ENCODE measurements around the gene CHAC1.

Gene CHAC1

GRCh38 chr15:40925495-40925862 is 27.8 kb upstream of the CHAC1 start:
- no peak for DNase-seq

DNA sequence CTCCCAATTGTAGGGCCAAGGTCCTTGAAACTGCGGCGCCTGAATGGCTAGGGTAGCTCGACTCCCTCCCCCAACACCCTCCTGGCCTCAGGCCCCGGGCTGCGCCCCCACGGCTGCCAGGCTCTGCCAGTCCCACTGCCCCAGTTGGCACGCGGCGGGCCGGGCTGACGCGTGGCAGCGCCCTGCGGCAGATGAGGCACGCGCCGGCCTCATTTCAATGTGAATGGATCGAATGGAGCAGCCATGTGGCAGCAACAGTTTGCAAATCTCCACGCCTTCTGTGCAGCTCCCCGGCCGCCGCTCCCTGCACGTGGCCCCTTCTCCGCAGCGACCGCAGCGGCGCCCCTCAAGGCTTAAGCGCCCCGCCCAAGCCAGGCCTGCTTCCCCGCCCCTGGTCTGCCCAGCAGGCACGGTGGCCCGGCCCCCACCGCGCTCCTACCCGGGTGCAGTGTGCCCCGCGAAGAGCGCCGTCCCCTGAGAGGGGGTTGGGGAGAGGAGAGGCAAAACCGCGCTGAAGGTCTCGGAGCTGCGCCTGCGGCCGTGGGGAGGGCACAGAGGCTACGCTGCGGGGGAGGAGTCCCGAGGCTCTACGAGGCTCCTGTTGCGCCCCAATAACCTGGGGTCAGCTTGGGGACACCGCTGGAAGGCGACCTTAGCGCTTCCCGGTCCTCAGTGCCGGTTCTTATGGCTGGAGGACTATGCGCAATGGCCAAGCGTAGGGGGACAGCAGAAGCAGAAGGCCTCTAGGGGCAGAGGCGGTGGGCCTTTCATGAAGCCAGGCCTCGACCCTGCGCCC is 27.2 kb upstream of the CHAC1 start:
- no peak for DNase-seq

- no peak for DNase-seq
Observed at GRCh38 chr15:40926659-40927494, 26.4 kb upstream of the CHAC1 start.

DNA sequence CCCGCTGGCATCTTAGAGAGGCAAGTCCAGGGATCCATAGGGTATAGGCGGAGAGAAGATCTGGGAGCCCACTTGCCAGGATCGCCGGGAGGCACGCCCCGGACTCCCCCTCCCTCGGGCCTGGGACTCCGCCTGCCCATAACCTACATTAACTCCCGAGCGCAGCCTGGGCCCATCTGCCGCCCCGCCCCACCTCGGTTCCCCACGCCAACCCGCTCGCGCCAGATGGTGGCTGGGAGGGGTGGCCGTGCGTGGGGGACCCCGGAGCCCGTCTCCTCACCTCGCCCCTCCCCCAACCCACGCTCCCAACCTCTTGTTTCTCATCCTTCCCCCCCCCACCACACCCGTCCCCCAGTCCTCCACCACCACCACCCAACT is 25.8 kb upstream of the CHAC1 start:
- no peak for DNase-seq

GRCh38 chr15:40927873-40928806 is 25.1 kb upstream of the CHAC1 start:
- DNase-seq, result no peak

GRCh38 chr15:40928821-40929659 is 24.2 kb upstream of the CHAC1 start, which contains the start of gene DLL4:
DLL4 (plus strand) TSS chr15:40929340; CDS start chr15:40929669, 329 bp downstream.
- no peak for DNase-seq

DNA sequence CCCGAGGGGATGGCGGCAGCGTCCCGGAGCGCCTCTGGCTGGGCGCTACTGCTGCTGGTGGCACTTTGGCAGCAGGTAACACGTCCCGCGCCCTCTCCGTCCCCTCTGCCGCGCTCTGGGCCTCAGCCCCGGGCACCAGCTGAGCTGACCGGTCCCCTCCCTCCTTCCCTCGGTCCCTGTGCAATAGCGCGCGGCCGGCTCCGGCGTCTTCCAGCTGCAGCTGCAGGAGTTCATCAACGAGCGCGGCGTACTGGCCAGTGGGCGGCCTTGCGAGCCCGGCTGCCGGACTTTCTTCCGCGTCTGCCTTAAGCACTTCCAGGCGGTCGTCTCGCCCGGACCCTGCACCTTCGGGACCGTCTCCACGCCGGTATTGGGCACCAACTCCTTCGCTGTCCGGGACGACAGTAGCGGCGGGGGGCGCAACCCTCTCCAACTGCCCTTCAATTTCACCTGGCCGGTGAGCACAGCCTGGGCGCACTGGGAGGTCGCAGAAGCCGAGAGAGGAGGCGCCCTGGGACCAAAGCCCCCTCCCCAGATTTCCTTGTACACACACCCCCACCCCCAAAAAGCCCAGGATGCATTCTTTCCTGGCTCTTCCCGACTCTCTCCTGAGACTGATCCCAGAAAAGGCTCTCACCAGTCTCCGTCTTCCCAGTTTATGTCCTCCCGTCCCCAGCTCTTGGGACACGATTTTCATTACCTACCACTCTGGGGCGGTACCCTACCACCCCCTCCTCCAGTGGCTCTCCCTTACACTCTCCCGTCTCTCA is 23.4 kb upstream of the CHAC1 start:
- DNase-seq, result no peak

GRCh38 chr15:40930430-40931299 is 22.6 kb upstream of the CHAC1 start:
- DNase-seq, result no peak

- no peak for DNase-seq
Observed at GRCh38 chr15:40931300-40932142, 21.8 kb upstream of the CHAC1 start.

- no peak for DNase-seq
Observed at GRCh38 chr15:40932156-40932555, 21.1 kb upstream of the CHAC1 start.

DNA sequence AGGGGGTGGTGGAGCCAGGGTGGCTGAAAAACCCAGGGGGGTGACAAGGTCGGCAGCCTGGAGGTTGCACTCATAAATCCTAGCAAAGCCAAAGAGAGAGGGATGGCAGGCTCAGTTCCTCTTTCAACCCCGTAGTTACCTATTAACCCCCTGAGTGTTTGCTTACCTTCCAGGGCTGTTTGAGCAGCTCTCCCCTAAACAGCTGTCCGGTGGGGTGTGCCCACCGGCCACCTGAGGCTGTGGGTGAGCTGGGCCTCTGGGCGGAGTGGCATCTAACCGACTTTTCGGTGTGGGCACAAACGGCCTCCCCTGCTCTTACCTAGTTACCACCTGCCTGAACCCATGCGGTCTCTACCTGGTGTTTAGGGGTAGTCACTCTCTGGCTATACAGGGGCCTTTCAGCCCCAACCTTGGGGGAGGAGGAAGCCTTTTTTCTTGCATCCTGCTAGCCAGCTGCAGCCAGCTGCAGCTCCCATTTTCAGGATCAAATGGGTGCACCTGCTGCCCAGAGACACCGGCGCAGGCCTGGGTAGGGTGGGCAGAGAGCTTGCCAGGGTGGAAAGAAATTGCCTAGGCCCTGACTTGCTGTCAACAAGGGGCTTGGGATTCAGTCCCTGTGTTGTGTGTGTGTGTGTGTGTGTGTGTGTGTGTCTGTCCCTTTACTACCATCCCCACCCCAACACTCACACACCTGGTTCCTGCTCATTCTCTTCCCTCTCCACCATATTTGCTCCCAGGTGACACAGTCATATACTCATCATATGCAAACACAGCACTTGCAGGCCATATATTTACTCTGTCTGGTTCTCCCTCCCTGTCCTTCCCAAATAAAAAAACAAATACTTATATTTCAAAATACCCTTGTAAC is 20.4 kb upstream of the CHAC1 start:
- DNase-seq, result no peak

DNA sequence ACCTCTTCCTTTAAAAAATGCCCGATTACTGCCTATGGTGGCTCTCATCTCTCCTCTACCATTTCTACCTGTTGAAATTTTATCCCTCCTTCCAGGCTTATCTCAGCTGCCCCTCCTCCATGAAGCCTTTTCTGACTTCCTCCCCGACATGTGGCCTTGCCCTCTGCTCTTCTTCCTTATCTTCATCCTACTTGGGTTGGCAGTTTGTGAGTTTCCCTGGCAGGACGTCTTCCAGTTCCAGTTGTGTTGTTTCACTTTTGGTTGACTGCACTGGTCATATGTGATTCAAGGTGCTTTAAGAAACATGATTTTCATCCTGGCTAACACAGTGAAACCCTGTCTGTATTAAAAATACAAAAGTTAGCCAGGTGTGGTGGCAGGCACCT is 19.8 kb upstream of the CHAC1 start:
- no peak for DNase-seq

DNA sequence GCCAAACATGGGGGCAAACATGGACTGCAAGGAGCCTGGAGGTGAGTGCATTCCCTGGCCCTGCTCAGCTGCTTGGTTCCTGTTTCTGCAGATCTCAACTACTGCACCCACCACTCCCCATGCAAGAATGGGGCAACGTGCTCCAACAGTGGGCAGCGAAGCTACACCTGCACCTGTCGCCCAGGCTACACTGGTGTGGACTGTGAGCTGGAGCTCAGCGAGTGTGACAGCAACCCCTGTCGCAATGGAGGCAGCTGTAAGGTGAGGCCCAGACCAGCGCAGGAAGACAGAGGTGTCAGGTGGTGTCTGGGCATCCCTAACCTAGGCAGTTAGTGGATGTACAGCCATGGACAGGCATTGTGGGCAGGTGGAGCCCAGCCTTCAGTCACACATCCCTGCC is 18.8 kb upstream of the CHAC1 start:
- no peak for DNase-seq

GRCh38 chr15:40936234-40936708 is 17.0 kb upstream of the CHAC1 start:
- no peak for DNase-seq

- no peak for DNase-seq
Observed at GRCh38 chr15:40936709-40937666, 16.3 kb upstream of the CHAC1 start.

DNA sequence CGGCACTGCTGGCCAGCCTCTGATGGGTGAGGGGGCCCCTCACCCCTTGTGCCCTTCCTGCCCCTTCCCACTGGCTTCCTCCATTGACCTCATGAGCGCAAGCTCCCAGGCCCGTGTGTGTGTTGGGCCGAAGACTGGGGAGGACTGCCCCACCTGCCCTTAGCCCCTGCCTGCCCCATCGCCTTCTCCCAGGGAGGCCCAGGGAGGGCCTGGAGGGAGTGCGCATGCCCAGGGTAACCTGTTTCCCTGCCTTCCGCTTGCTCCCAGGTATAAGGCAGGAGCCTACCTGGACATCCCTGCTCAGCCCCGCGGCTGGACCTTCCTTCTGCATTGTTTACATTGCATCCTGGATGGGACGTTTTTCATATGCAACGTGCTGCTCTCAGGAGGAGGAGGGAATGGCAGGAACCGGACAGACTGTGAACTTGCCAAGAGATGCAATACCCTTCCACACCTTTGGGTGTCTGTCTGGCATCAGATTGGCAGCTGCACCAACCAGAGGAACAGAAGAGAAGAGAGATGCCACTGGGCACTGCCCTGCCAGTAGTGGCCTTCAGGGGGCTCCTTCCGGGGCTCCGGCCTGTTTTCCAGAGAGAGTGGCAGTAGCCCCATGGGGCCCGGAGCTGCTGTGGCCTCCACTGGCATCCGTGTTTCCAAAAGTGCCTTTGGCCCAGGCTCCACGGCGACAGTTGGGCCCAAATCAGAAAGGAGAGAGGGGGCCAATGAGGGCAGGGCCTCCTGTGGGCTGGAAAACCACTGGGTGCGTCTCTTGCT is 15.3 kb upstream of the CHAC1 start:
- DNase-seq, result no peak

All from GOT3 (cell line).